NCI-H446 treated with DMSO at 0.1 percent for 48 hours (cell line): ENCODE measurements around the gene DNAJB6.

ENCODE experiments used
- DNase-seq: peaks from one replicate; lab custom pipeline; 2025; lab: John Stamatoyannopoulos, UW

Gene DNAJB6

DNA sequence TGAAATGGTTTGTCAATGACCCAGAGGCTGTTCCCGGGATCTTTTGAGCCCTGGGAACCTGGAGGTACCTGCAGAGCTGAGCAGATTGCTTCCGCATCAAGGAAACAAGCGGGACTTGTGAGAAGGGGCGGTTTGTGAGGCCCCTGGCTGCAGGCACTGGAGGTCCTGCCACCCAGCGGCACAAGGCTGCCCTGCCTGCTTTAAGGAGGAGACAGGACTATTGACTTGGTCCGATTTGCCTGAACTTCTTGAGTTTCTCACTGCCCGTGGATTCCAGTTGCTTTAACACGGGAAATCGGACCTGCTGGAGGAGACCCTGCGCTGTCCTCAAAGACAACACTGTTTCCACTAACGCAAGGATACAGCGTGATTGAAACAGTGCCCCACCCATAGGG, 130.1 kb downstream of the DNAJB6 start:
- no peak for DNase-seq
